ENCODE data around the gene CDK6.

- TF ChIP-seq POLR2A (IDR thresholded peaks at IDR 0.05) = no peak
- TF ChIP-seq CTCF (IDR thresholded peaks at IDR 0.05) = no peak
Measured at GRCh38 chr7:92678291-92678920, 158.0 kb downstream of the CDK6 start.

All from thyroid gland (tissue), 4 donors.